Neural cell (in vitro differentiated cells): ENCODE measurements around the gene CYP4F12. TPM values are rescaled to one million over a fixed set of nuclear protein-coding genes. Genes with fewer than 3 reads are reported as not detected.

Source experiments
- H2AFZ ChIP-seq: fragments of 200-600, 300-800 bp; sonication (generic), shearing (Covaris generic); 2 replicates; pipeline ENCODE4 v1.6.0; 2014; ENCODE audit warnings: low read depth, mild to moderate bottlenecking, antibody characterized with exemption, low read length, moderate library complexity
- H3F3A ChIP-seq: fragments of 200-600 bp; shearing (Covaris generic); 2 replicates; pipeline ENCODE4 v1.6.1; 2016; ENCODE audit warnings: mild to moderate bottlenecking, moderate library complexity, mixed read lengths, antibody characterized with exemption, low read length; ENCODE audit not compliant: insufficient read depth, poor library complexity, severe bottlenecking
- H3K27ac ChIP-seq: fragments of 200-600, 300-800 bp; sonication (generic), shearing (Covaris generic); 2 replicates; pipeline ENCODE4 v1.5.1; 2014; ENCODE audit warnings: mild to moderate bottlenecking, low read length, moderate library complexity
- H3K27me3 ChIP-seq: fragments of 300-800, 200-600 bp; sonication (generic), shearing (Covaris generic); 2 replicates; pipeline ENCODE4 v1.6.0; 2014; ENCODE audit warnings: mild to moderate bottlenecking, low read depth, low read length, moderate library complexity; ENCODE audit not compliant: insufficient read depth
- H3K36me3 ChIP-seq: fragments of 300-800, 200-600 bp; sonication (generic), shearing (Covaris generic); 2 replicates; pipeline ENCODE4 v1.5.1; 2014; ENCODE audit warnings: mild to moderate bottlenecking, antibody characterized with exemption, low read length, moderate library complexity; ENCODE audit not compliant: insufficient read depth
- H3K4me2 ChIP-seq: fragments of 300-800, 200-600 bp; sonication (generic), shearing (Covaris generic); 2 replicates; pipeline ENCODE4 v1.6.0; 2014; ENCODE audit warnings: mild to moderate bottlenecking, low read length
- H3K4me3 ChIP-seq: fragments of 300-800, 200-600 bp; sonication (generic), shearing (Covaris generic); 2 replicates; pipeline ENCODE4 v1.5.1; 2014; ENCODE audit warnings: mild to moderate bottlenecking, low read length, moderate library complexity
- H3K79me2 ChIP-seq: fragments of 200-600 bp; shearing (Covaris generic); replicated peaks from 2 replicates; pipeline ENCODE4 v1.6.0; 2014; ENCODE audit warnings: mild to moderate bottlenecking, low read length, moderate library complexity; ENCODE audit not compliant: insufficient read depth
- H3K9ac ChIP-seq: fragments of 300-800, 200-600 bp; sonication (generic), shearing (Covaris generic); 2 replicates; pipeline ENCODE4 v1.6.1; 2016; ENCODE audit warnings: mild to moderate bottlenecking, low read length, mixed read lengths
- H3K9me2 ChIP-seq: fragments of 200-600 bp; shearing (Covaris generic); 2 replicates; pipeline ENCODE4 v1.6.1; 2016; ENCODE audit warnings: mild to moderate bottlenecking, low read length, mixed read lengths; ENCODE audit not compliant: insufficient read depth
- H3K9me3 ChIP-seq: fragments of 200-600, 300-800 bp; sonication (generic), shearing (Covaris generic); 2 replicates; pipeline ENCODE4 v1.6.1; 2016; ENCODE audit warnings: mild to moderate bottlenecking, mixed run types, low read length, moderate library complexity, mixed read lengths
- H4K20me1 ChIP-seq: fragments of 200-600 bp; shearing (Covaris generic); 2 replicates; pipeline ENCODE4 v1.6.1; 2016; ENCODE audit warnings: mild to moderate bottlenecking, mixed run types; ENCODE audit not compliant: insufficient read depth
- EP300 ChIP-seq: fragments of 450-650 bp; conservative IDR thresholded peaks from 2 replicates; pipeline ENCODE4 v1.6.1; 2014; ENCODE audit warnings: antibody characterized with exemption, mild to moderate bottlenecking, moderate library complexity; ENCODE audit not compliant: poor library complexity, severe bottlenecking
- EZH2 ChIP-seq: fragments of 200-600, 300-800 bp; shearing (Covaris generic), sonication (generic); IDR thresholded peaks from 2 replicates; pipeline ENCODE4 v1.6.1; 2014; ENCODE audit warnings: antibody characterized with exemption, low read length, borderline replicate concordance, mild to moderate bottlenecking; ENCODE audit not compliant: insufficient read depth, poor library complexity, severe bottlenecking
- MXI1 ChIP-seq: fragments of 450-650 bp; conservative IDR thresholded peaks from 2 replicates; pipeline ENCODE4 v1.6.1; 2014; ENCODE audit warnings: antibody characterized with exemption, mild to moderate bottlenecking; ENCODE audit not compliant: poor library complexity, severe bottlenecking
- POLR2AphosphoS5 ChIP-seq: IDR thresholded peaks from 2 replicates; pipeline ENCODE4 v1.6.1; 2012
- RAD21 ChIP-seq: fragments of 450-650 bp; conservative IDR thresholded peaks from 2 replicates; pipeline ENCODE4 v1.6.1; 2014; ENCODE audit warnings: antibody characterized with exemption, mild to moderate bottlenecking, moderate library complexity
- SMC3 ChIP-seq: fragments of 450-650 bp; conservative IDR thresholded peaks from 2 replicates; pipeline ENCODE4 v1.6.1; 2014; ENCODE audit warnings: antibody characterized with exemption, mild to moderate bottlenecking, moderate library complexity; ENCODE audit not compliant: poor library complexity
- TAF1 ChIP-seq: IDR thresholded peaks from 2 replicates; pipeline ENCODE4 v1.6.1; 2012; ENCODE audit warnings: low read depth
- polyA plus RNA-seq: library from polyadenylated mRNA; depleted of rRNA; stranded (reverse); fragments of >200 nt; gene quantifications from 2 replicates; pipeline ENCODE4 v1.2.3, GENCODE V29; 2014
- TF ChIP-seq, protein P1 (sequence below): fragments of 450-650 bp; IDR thresholded peaks from 2 replicates; pipeline ENCODE4 v1.5.1; 2014; ENCODE audit warnings: antibody characterized with exemption, mild to moderate bottlenecking, moderate library complexity; ENCODE audit not compliant: poor library complexity, severe bottlenecking
- TF ChIP-seq, protein P2 (sequence below): IDR thresholded peaks from 2 replicates; pipeline ENCODE4 v1.6.1; 2012; ENCODE audit warnings: borderline replicate concordance

The CYP4F12 gene
- polyA plus RNA-seq, 1 donor from 2014 or later, result not detected

DNA sequence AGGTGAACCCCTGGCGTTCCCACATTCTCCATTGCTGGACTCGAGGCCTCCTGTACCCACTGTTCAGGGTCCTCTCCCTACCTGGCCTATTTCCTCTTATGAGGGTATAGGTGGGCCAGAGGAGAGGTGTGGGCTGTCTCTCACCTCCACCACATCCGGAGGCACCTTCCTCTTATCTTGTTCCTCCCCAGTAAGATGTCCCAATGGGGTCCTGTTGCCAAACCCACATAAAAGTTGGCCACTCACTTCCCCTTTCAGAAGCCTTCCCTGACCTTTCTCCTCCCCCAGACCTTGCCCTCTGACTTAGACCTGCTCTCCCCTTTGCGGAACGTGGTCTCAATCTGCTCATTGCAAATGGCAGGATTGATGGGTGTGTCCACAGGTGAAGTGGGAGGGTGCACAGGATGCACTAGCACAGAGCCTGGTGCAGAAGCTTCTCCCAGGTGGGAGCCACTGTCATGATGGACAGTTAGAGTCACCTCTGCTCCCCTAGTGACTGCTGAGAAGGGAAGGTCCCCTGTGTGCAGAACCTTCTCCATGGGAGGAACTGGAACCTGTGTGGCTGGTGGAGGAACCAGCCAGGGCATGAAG, 30.9 kb upstream of the CYP4F12 start:
- TF ChIP-seq RAD21 (no peak), POLR2AphosphoS5 (no peak), EP300 (no peak), SMC3 (no peak), TAF1 (no peak)
- TF ChIP-seq, protein P1, sequence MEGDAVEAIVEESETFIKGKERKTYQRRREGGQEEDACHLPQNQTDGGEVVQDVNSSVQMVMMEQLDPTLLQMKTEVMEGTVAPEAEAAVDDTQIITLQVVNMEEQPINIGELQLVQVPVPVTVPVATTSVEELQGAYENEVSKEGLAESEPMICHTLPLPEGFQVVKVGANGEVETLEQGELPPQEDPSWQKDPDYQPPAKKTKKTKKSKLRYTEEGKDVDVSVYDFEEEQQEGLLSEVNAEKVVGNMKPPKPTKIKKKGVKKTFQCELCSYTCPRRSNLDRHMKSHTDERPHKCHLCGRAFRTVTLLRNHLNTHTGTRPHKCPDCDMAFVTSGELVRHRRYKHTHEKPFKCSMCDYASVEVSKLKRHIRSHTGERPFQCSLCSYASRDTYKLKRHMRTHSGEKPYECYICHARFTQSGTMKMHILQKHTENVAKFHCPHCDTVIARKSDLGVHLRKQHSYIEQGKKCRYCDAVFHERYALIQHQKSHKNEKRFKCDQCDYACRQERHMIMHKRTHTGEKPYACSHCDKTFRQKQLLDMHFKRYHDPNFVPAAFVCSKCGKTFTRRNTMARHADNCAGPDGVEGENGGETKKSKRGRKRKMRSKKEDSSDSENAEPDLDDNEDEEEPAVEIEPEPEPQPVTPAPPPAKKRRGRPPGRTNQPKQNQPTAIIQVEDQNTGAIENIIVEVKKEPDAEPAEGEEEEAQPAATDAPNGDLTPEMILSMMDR, result no peak
- no peak overlapping the region for H3K4me3 ChIP-seq
- H3K36me3 ChIP-seq, result no peaks in the 10 kb centered on the region
- H2AFZ ChIP-seq, result no peak overlapping the region
- no peaks in the 10 kb centered on the region for H3F3A ChIP-seq
- no peaks in the 10 kb centered on the region for H3K9me3 ChIP-seq
- no peak overlapping the region for H3K27ac ChIP-seq
- H3K27me3 ChIP-seq, result no peaks in the 10 kb centered on the region
- no peaks in the 10 kb centered on the region for H3K9me2 ChIP-seq
- no peaks in the 10 kb centered on the region for H3K79me2 ChIP-seq
- H4K20me1 ChIP-seq, result no peaks in the 10 kb centered on the region
- no peak overlapping the region for H3K4me2 ChIP-seq
- H3K9ac ChIP-seq, result no peak overlapping the region

DNA sequence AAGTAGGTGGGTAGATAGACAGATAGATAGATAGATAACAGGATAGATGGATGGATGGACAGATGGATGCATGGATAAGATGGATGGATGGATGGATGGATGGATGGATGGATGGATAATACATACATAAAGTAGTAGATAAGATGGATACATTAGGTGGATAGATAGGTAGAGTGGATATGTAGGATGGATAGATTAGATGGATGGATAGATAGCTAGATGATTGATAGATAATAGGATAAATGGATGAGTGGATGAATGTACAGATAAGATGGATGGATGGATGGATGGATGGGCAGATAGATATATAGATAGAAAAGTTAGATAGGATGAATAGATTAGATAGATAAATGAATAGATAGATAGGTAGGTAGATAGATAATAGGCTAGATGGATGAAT, 30.1 kb upstream of the CYP4F12 start:
- Histone ChIP-seq H3K9me2 (no peaks in the 10 kb centered on the region), H3K4me2 (no peak overlapping the region), H3K9me3 (no peaks in the 10 kb centered on the region), H3K79me2 (no peaks in the 10 kb centered on the region), H3K27ac (no peak overlapping the region), H4K20me1 (no peaks in the 10 kb centered on the region), H3K9ac (no peak overlapping the region), H3K36me3 (no peaks in the 10 kb centered on the region), H3F3A (no peaks in the 10 kb centered on the region), H2AFZ (no peak overlapping the region), H3K4me3 (no peak overlapping the region), H3K27me3 (no peaks in the 10 kb centered on the region)
- TF ChIP-seq MXI1 (no peak), RAD21 (no peak), SMC3 (no peak), POLR2AphosphoS5 (no peak), TAF1 (no peak), EP300 (no peak), EZH2 (no peak)
- TF ChIP-seq, protein P2, sequence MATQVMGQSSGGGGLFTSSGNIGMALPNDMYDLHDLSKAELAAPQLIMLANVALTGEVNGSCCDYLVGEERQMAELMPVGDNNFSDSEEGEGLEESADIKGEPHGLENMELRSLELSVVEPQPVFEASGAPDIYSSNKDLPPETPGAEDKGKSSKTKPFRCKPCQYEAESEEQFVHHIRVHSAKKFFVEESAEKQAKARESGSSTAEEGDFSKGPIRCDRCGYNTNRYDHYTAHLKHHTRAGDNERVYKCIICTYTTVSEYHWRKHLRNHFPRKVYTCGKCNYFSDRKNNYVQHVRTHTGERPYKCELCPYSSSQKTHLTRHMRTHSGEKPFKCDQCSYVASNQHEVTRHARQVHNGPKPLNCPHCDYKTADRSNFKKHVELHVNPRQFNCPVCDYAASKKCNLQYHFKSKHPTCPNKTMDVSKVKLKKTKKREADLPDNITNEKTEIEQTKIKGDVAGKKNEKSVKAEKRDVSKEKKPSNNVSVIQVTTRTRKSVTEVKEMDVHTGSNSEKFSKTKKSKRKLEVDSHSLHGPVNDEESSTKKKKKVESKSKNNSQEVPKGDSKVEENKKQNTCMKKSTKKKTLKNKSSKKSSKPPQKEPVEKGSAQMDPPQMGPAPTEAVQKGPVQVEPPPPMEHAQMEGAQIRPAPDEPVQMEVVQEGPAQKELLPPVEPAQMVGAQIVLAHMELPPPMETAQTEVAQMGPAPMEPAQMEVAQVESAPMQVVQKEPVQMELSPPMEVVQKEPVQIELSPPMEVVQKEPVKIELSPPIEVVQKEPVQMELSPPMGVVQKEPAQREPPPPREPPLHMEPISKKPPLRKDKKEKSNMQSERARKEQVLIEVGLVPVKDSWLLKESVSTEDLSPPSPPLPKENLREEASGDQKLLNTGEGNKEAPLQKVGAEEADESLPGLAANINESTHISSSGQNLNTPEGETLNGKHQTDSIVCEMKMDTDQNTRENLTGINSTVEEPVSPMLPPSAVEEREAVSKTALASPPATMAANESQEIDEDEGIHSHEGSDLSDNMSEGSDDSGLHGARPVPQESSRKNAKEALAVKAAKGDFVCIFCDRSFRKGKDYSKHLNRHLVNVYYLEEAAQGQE, result no peak
- TF ChIP-seq, protein P1, result no peak
